ENCODE data around the gene SARDH.

DNA sequence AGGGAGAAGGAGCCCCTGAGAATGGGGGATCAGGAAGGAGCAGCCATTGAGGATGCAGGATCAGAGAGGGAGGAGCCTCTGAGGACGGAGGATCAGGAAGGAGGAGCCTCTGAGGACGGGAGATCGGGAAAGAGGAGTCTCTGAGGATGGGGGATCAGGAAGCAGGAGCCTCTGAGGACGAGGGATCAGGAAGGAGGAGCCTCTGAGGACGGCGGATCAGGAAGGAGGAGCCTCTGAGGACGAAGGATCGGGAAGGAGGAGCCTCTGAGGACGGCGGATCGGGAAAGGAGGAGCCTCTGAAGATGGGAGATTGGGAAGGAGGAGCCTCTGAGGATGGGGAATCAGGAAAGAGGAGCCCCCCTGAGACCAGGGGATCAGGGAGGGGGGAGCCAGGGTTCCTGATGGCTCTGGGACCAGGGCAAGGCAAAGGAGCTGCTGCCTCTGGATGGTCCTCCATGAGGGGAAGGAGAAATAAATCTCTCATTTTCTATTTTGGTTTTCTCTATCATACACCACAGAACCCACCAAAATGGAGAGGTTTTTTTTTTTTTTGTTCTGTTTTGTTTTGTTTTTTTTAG is 22.6 kb upstream of the SARDH start:
- TF ChIP-seq, protein P1, sequence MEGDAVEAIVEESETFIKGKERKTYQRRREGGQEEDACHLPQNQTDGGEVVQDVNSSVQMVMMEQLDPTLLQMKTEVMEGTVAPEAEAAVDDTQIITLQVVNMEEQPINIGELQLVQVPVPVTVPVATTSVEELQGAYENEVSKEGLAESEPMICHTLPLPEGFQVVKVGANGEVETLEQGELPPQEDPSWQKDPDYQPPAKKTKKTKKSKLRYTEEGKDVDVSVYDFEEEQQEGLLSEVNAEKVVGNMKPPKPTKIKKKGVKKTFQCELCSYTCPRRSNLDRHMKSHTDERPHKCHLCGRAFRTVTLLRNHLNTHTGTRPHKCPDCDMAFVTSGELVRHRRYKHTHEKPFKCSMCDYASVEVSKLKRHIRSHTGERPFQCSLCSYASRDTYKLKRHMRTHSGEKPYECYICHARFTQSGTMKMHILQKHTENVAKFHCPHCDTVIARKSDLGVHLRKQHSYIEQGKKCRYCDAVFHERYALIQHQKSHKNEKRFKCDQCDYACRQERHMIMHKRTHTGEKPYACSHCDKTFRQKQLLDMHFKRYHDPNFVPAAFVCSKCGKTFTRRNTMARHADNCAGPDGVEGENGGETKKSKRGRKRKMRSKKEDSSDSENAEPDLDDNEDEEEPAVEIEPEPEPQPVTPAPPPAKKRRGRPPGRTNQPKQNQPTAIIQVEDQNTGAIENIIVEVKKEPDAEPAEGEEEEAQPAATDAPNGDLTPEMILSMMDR (IDR thresholded peaks at IDR 0.05) = no peak
- no peak for TF ChIP-seq POLR2A (IDR thresholded peaks at IDR 0.05)
